Endothelial cell (in vitro differentiated cells): Measurements from ENCODE around the gene C11orf24. TPM values are rescaled to one million over a fixed set of nuclear protein-coding genes. Genes with fewer than 3 reads are reported as not detected.

ENCODE experiments used
- DNase-seq: peaks from one replicate; pipeline ENCODE4 v3.0.0; 2021; ENCODE audit warnings: low spot score
- H3K27ac Mint-ChIP-seq: one replicate; pipeline ENCODE4 v1.8.0; 2021; ENCODE audit warnings: mixed read lengths, inconsistent platforms; ENCODE audit not compliant: unreplicated experiment
- H3K27me3 Mint-ChIP-seq: one replicate; pipeline ENCODE4 v1.8.0; 2021; ENCODE audit warnings: mild to moderate bottlenecking, moderate library complexity, mixed read lengths, inconsistent platforms; ENCODE audit not compliant: unreplicated experiment
- H3K36me3 Mint-ChIP-seq: one replicate; pipeline ENCODE4 v1.8.0; 2021; ENCODE audit warnings: mild to moderate bottlenecking, low read depth, mixed read lengths, inconsistent platforms; ENCODE audit not compliant: unreplicated experiment
- H3K4me1 Mint-ChIP-seq: one replicate; pipeline ENCODE4 v1.8.0; 2021; ENCODE audit warnings: mild to moderate bottlenecking, mixed read lengths, inconsistent platforms; ENCODE audit not compliant: unreplicated experiment
- H3K4me3 Mint-ChIP-seq: one replicate; pipeline ENCODE4 v1.8.0; 2021; ENCODE audit warnings: mild to moderate bottlenecking, mixed read lengths, inconsistent platforms; ENCODE audit not compliant: unreplicated experiment
- H3K9me3 Mint-ChIP-seq: one replicate; pipeline ENCODE4 v1.8.0; 2021; ENCODE audit warnings: mixed read lengths, inconsistent platforms; ENCODE audit not compliant: unreplicated experiment
- total RNA-seq: library from RNA; stranded (reverse); fragmentation: NEBNext Ultra II Directional; extraction: Animal tissue kit (Norgen Biotek cat#: 25700); gene quantifications from one replicate; pipeline ENCODE4 v1.2.1, GENCODE V29; 2021; ENCODE audit not compliant: unreplicated experiment
- TF ChIP-seq, protein P1 (sequence below): fragments of 200-600 bp; sonication (generic); IDR thresholded peaks from one replicate; pipeline ENCODE4 v1.5.0; 2021; ENCODE audit warnings: antibody characterized with exemption; ENCODE audit not compliant: unreplicated experiment

The C11orf24 gene
- total RNA-seq, 1 donor from 2014 or later, result 9.4 TPM

DNA sequence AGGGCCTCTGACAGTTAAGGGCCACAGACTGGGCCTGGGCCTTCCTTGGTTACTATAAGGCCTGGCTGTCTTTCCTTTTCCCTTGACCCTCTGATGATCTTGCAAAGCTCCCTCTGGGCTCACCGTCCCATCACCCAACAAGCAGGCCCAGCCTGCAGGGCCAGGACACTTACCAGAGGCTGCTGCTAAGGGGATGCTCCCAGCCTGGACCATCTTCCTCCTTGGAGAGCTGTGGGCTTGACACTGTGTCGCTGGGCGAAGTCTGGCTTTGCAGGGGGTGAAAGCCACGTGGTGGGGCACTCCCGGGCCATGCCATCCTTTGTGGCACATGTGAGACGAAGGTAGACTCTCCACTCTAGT lies 3.9 kb downstream of the C11orf24 start:
- Mint-ChIP-seq H3K4me3 (no peak overlapping the region), H3K27ac (no peak overlapping the region), H3K4me1 (peaks cover 9% of the 10 kb centered on the region), H3K27me3 (peaks cover 2% of the 10 kb centered on the region), H3K9me3 (no peaks in the 10 kb centered on the region), H3K36me3 (peaks cover 17% of the 10 kb centered on the region)
- DNase-seq, result no peak
- TF ChIP-seq, protein P1, sequence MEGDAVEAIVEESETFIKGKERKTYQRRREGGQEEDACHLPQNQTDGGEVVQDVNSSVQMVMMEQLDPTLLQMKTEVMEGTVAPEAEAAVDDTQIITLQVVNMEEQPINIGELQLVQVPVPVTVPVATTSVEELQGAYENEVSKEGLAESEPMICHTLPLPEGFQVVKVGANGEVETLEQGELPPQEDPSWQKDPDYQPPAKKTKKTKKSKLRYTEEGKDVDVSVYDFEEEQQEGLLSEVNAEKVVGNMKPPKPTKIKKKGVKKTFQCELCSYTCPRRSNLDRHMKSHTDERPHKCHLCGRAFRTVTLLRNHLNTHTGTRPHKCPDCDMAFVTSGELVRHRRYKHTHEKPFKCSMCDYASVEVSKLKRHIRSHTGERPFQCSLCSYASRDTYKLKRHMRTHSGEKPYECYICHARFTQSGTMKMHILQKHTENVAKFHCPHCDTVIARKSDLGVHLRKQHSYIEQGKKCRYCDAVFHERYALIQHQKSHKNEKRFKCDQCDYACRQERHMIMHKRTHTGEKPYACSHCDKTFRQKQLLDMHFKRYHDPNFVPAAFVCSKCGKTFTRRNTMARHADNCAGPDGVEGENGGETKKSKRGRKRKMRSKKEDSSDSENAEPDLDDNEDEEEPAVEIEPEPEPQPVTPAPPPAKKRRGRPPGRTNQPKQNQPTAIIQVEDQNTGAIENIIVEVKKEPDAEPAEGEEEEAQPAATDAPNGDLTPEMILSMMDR, result no peak

DNA sequence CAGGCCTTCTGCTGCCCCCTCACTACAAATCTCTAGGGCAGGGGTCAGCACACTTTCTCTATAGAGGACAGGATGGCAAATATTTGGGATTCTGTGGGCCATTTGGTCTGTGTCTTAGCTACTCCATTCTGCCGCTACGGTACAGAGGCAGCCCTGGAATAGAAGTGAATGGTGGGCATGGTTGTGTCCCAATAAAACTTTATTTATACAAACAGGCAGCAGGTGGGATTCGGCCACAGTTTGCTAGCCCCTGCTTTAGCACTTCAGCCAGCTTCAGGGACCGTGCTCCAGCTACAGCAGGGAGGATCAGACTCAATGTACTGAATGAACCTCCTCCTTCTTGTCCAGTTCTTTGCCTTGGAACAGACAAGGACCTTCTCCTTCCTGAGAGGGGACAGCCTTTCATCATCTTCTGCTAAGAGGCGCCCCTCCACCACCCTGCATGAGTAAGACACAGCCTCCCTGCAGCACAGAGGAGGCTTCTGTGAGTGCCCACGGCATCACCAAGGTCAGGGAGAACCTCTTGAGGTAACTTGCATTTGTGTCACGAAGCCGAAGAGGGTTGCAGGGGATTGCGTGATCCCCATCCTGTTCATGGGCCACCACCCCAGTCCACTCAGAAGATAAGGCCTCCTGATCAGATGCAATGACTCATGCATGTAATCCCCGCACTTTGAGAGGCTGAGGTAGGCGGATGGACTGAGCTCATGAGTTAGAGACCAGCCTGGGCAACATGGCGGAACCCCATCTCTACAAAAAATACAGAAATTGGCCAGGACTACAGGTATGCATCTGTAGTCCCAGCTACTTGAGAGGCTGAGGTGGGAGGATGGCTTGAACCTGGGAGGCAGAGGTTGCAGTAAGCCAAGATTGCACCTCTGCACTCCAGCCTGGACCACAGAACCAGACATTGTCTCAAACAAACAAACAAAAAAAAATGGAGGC lies 4.6 kb downstream of the C11orf24 start:
- Mint-ChIP-seq H3K4me3 (no peak overlapping the region), H3K9me3 (no peaks in the 10 kb centered on the region), H3K4me1 (peaks cover 5% of the 10 kb centered on the region), H3K36me3 (peaks cover 23% of the 10 kb centered on the region), H3K27me3 (peaks cover under 1% of the 10 kb centered on the region), H3K27ac (no peak overlapping the region)
- no peak for DNase-seq
- TF ChIP-seq, protein P1, result no peak

DNA sequence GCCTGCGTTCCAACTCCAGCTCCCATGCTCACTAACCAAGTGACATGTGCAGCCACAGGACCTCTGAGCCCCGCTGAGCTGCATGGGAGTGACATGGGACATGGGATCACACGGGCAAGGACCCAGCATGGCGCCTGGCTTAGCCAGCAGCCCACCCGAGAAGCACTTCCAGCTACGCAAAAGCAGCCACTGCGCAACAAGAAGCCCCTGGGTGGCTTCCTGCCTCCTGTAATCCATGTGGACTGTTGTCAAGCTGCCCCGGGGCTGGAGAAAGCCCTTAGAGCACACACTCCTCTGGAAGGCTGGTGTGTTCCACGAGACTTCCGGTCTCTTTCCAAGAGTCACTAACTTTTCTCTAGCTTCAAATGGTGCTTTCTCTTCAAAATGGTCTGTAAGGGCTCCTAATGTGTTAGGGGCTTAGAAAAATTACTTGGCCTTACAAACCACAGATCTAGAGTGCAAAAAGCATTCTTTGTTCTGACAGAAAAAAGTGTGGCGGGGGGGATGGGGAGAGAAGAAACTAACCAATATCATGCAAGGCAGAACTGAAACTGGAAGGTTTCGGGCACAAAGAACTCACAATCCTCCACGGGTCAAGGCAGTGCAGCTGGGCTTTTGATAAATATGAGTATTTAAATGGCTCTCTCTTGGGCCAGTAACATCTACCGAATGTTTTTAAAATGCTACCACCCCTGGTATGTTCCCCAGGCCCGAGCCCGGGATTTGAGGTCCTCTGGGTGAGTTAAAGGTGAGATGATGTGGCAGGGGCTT lies 5.5 kb downstream of the C11orf24 start:
- no peak for DNase-seq
- Mint-ChIP-seq H3K4me3 (no peak overlapping the region), H3K9me3 (no peaks in the 10 kb centered on the region), H3K36me3 (peaks cover 30% of the 10 kb centered on the region), H3K4me1 (peaks cover 5% of the 10 kb centered on the region), H3K27ac (no peak overlapping the region), H3K27me3 (no peaks in the 10 kb centered on the region)
- TF ChIP-seq, protein P1, result no peak

DNA sequence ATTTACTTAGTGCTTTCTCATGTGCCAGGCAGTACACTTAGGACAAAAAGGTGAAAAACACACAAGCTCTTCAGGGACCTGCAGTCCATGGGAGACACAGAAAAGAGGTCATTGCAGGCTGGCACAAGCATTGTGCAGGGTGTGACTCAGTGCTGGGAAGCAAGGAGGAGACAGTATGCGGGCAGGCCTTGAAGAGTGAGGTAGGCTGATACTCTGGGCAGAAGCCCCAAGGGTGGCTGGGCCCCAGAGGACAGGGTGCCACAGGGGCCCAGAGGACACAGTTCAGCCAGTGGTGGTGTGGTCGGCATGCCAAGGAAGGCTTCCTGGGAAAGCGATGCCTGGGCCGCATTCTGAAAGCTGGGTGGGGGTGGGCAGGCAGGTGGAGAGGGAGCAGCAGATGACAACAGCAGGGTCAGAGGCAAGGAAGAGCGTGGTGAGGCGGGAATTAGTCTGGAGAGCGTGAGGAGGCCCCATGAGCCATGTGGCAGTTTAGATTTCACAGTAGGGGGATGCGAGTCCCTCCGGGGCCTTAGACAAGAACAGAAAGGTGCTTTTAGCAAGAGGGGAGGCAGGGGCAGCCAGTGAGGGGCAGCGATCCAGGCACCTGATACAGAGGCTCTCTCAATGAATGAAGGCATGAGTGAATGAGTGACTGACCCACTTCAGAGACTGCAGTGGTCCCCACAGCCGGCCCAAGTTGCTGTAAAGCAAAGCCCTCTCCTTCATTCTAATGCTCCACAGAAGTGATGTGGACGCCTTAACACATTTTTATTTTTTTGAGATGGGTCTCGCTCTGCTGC lies 6.8 kb downstream of the C11orf24 start:
- Mint-ChIP-seq H3K27ac (no peak overlapping the region), H3K9me3 (no peaks in the 10 kb centered on the region), H3K4me3 (no peak overlapping the region), H3K36me3 (peaks cover 31% of the 10 kb centered on the region), H3K27me3 (peaks cover 3% of the 10 kb centered on the region), H3K4me1 (no peaks in the 10 kb centered on the region)
- no peak for DNase-seq
- TF ChIP-seq, protein P1, result no peak
